Neural cell (in vitro differentiated cells): Measurements from ENCODE around the gene AFF3.

ENCODE experiments used
- EZH2 ChIP-seq: fragments of 200-600, 300-800 bp; shearing (Covaris generic), sonication (generic); IDR thresholded peaks from 2 replicates; pipeline ENCODE4 v1.6.1; 2014; ENCODE audit warnings: antibody characterized with exemption, low read length, borderline replicate concordance, mild to moderate bottlenecking; ENCODE audit not compliant: insufficient read depth, poor library complexity, severe bottlenecking
- POLR2AphosphoS5 ChIP-seq: IDR thresholded peaks from 2 replicates; pipeline ENCODE4 v1.6.1; 2012
- TAF1 ChIP-seq: IDR thresholded peaks from 2 replicates; pipeline ENCODE4 v1.6.1; 2012; ENCODE audit warnings: low read depth
- TF ChIP-seq, protein P1 (sequence below): fragments of 450-650 bp; IDR thresholded peaks from 2 replicates; pipeline ENCODE4 v1.5.1; 2014; ENCODE audit warnings: antibody characterized with exemption, mild to moderate bottlenecking, moderate library complexity; ENCODE audit not compliant: poor library complexity, severe bottlenecking
- TF ChIP-seq, protein P2 (sequence below): IDR thresholded peaks from 2 replicates; pipeline ENCODE4 v1.6.1; 2012; ENCODE audit warnings: borderline replicate concordance

DNA sequence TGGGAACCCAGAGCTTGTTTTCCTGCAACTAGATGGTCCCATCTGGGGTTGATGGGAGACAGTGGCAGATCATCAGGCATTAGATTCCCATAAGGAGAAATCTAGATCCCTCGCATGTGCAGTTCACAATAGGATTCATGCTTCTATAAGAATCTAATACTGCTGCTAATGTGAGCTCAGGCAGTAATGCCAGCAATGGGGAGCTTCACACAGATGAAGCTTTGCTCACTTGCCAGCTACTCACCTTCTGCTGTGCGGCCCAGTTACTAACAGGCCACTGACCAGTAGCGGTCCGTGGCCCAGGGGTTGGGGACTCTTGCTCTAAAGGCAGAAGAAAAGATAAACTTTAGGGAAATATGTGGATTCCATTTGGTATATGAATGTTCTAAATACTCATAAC lies 192.9 kb downstream of the AFF3 start:
- TF ChIP-seq EZH2 (no peak), POLR2AphosphoS5 (no peak), TAF1 (no peak)
- TF ChIP-seq, protein P1, sequence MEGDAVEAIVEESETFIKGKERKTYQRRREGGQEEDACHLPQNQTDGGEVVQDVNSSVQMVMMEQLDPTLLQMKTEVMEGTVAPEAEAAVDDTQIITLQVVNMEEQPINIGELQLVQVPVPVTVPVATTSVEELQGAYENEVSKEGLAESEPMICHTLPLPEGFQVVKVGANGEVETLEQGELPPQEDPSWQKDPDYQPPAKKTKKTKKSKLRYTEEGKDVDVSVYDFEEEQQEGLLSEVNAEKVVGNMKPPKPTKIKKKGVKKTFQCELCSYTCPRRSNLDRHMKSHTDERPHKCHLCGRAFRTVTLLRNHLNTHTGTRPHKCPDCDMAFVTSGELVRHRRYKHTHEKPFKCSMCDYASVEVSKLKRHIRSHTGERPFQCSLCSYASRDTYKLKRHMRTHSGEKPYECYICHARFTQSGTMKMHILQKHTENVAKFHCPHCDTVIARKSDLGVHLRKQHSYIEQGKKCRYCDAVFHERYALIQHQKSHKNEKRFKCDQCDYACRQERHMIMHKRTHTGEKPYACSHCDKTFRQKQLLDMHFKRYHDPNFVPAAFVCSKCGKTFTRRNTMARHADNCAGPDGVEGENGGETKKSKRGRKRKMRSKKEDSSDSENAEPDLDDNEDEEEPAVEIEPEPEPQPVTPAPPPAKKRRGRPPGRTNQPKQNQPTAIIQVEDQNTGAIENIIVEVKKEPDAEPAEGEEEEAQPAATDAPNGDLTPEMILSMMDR = no peak
- TF ChIP-seq, protein P2, sequence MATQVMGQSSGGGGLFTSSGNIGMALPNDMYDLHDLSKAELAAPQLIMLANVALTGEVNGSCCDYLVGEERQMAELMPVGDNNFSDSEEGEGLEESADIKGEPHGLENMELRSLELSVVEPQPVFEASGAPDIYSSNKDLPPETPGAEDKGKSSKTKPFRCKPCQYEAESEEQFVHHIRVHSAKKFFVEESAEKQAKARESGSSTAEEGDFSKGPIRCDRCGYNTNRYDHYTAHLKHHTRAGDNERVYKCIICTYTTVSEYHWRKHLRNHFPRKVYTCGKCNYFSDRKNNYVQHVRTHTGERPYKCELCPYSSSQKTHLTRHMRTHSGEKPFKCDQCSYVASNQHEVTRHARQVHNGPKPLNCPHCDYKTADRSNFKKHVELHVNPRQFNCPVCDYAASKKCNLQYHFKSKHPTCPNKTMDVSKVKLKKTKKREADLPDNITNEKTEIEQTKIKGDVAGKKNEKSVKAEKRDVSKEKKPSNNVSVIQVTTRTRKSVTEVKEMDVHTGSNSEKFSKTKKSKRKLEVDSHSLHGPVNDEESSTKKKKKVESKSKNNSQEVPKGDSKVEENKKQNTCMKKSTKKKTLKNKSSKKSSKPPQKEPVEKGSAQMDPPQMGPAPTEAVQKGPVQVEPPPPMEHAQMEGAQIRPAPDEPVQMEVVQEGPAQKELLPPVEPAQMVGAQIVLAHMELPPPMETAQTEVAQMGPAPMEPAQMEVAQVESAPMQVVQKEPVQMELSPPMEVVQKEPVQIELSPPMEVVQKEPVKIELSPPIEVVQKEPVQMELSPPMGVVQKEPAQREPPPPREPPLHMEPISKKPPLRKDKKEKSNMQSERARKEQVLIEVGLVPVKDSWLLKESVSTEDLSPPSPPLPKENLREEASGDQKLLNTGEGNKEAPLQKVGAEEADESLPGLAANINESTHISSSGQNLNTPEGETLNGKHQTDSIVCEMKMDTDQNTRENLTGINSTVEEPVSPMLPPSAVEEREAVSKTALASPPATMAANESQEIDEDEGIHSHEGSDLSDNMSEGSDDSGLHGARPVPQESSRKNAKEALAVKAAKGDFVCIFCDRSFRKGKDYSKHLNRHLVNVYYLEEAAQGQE = no peak
